OCI-LY3 (cell line): ENCODE measurements around the gene PRDM11.

Source experiments
- H2AFZ ChIP-seq: fragments of 200-600, 300-600 bp; shearing (Covaris generic); 2 replicates; pipeline ENCODE4 v1.6.0; 2014; ENCODE audit warnings: antibody characterized with exemption, low read depth, low read length
- H3K27ac ChIP-seq: fragments of 200-600, 300-600 bp; sonication (generic); 2 replicates; pipeline ENCODE4 v1.5.1; 2014; ENCODE audit warnings: mild to moderate bottlenecking, low read length, moderate library complexity, mixed read lengths
- H3K27me3 ChIP-seq: fragments of 200-600, 300-600 bp; sonication (generic); 2 replicates; pipeline ENCODE4 v1.6.1; 2014; ENCODE audit warnings: low read depth, low read length, mixed read lengths
- H3K36me3 ChIP-seq: fragments of 200-600, 300-600 bp; sonication (generic); replicated peaks from 2 replicates; pipeline ENCODE3; 2014; ENCODE audit warnings: low read depth, low read length, mixed read lengths
- H3K4me1 ChIP-seq: fragments of 300-600, 200-600 bp; sonication (generic); 2 replicates; pipeline ENCODE4 v1.6.1; 2014; ENCODE audit warnings: low read length, mixed read lengths
- H3K4me2 ChIP-seq: fragments of 200-600, 300-600 bp; sonication (generic); 2 replicates; pipeline ENCODE4 v1.6.1; 2014; ENCODE audit warnings: low read length, mixed read lengths
- H3K4me3 ChIP-seq: fragments of 300-600, 200-600 bp; sonication (generic); 2 replicates; pipeline ENCODE4 v1.5.1; 2014; ENCODE audit warnings: antibody characterized with exemption, mild to moderate bottlenecking, low read length, moderate library complexity
- H3K79me2 ChIP-seq: fragments of 300-600, 200-600 bp; shearing (Covaris generic); 2 replicates; pipeline ENCODE4 v1.6.1; 2014; ENCODE audit warnings: mild to moderate bottlenecking, low read length, mixed read lengths
- H3K9ac ChIP-seq: fragments of 300-600, 200-600 bp; shearing (Covaris generic); 2 replicates; pipeline ENCODE4 v1.6.0; 2014; ENCODE audit warnings: mild to moderate bottlenecking, low read length, moderate library complexity
- H3K9me3 ChIP-seq: fragments of 200-600, 300-600 bp; shearing (Covaris generic); 2 replicates; pipeline ENCODE4 v1.6.1; 2014; ENCODE audit warnings: low read length, mixed read lengths; ENCODE audit not compliant: insufficient read depth
- H4K20me1 ChIP-seq: fragments of 200-600, 300-600 bp; sonication (generic); 2 replicates; pipeline ENCODE4 v1.6.1; 2016; ENCODE audit warnings: low read length, mixed read lengths; ENCODE audit not compliant: insufficient read depth
- CTCF ChIP-seq: fragments of 200-600, 300-600 bp; sonication (generic); IDR thresholded peaks from 2 replicates; pipeline ENCODE4 v1.5.1; 2014; ENCODE audit warnings: antibody characterized with exemption, low read length, low read depth
- EZH2phosphoT487 ChIP-seq: fragments of 200-600 bp; shearing (Covaris generic); IDR thresholded peaks from 2 replicates; pipeline ENCODE4 v1.6.1; 2018; ENCODE audit warnings: antibody characterized with exemption, mixed run types, low read depth

The PRDM11 gene

GRCh38 chr11:45159781-45160365 lies 13.4 kb downstream of the PRDM11 start:
- Histone ChIP-seq H3K4me1 (peaks cover 14% of the 10 kb centered on the region), H2AFZ (no peak overlapping the region), H3K27me3 (no peaks in the 10 kb centered on the region), H3K9ac (no peak overlapping the region), H3K9me3 (no peaks in the 10 kb centered on the region), H3K27ac (no peak overlapping the region), H4K20me1 (0 out of 2 replicates have a peak, but pooled peaks cover 10% of the 10 kb centered on the region), H3K4me2 (no peak overlapping the region), H3K79me2 (no peaks in the 10 kb centered on the region), H3K4me3 (no peak overlapping the region), H3K36me3 (no peaks in the 10 kb centered on the region)
- no peak for TF ChIP-seq CTCF
- no peak for TF ChIP-seq EZH2phosphoT487

- Histone ChIP-seq H2AFZ (no peak overlapping the region), H4K20me1 (0 out of 2 replicates have a peak, but pooled peaks cover 10% of the 10 kb centered on the region), H3K9me3 (no peaks in the 10 kb centered on the region), H3K4me3 (no peak overlapping the region), H3K79me2 (no peaks in the 10 kb centered on the region), H3K36me3 (no peaks in the 10 kb centered on the region), H3K4me2 (no peak overlapping the region), H3K4me1 (peaks cover 14% of the 10 kb centered on the region), H3K27ac (no peak overlapping the region), H3K9ac (no peak overlapping the region), H3K27me3 (no peaks in the 10 kb centered on the region)
- no peak for TF ChIP-seq CTCF
- no peak for TF ChIP-seq EZH2phosphoT487
These were observed 15.0 kb downstream of the PRDM11 start for GRCh38 chr11:45161252-45162063.

- H3K27ac ChIP-seq, result no peak overlapping the region
- no peak for TF ChIP-seq CTCF
- no peak for TF ChIP-seq EZH2phosphoT487
- H3K4me2 ChIP-seq, result no peak overlapping the region
- no peak overlapping the region for H3K4me3 ChIP-seq
- 0 out of 2 replicates have a peak, but pooled peaks cover 10% of the 10 kb centered on the region for H4K20me1 ChIP-seq
- no peak overlapping the region for H2AFZ ChIP-seq
- H3K4me1 ChIP-seq, result peaks cover 14% of the 10 kb centered on the region
- H3K79me2 ChIP-seq, result no peaks in the 10 kb centered on the region
- no peaks in the 10 kb centered on the region for H3K27me3 ChIP-seq
- no peaks in the 10 kb centered on the region for H3K9me3 ChIP-seq
- H3K9ac ChIP-seq, result no peak overlapping the region
- H3K36me3 ChIP-seq, result no peaks in the 10 kb centered on the region
These were observed 15.6 kb downstream of the PRDM11 start for GRCh38 chr11:45162064-45162375.
